GM18505 (cell line): ENCODE data around the gene OSR1.

Experiments used
- ATAC-seq: cut with Tn5 transposase; IDR thresholded peaks from one replicate; pipeline ENCODE4 v1.9.1; 2021; ENCODE audit not compliant: unreplicated experiment
- POLR2A ChIP-seq: IDR thresholded peaks from 4 replicates; pipeline ENCODE4 v1.6.1; 2011; ENCODE audit warnings: borderline replicate concordance; ENCODE audit not compliant: insufficient read depth, insufficient read length; ENCODE audit errors: extremely low read depth

OSR1 gene

DNA sequence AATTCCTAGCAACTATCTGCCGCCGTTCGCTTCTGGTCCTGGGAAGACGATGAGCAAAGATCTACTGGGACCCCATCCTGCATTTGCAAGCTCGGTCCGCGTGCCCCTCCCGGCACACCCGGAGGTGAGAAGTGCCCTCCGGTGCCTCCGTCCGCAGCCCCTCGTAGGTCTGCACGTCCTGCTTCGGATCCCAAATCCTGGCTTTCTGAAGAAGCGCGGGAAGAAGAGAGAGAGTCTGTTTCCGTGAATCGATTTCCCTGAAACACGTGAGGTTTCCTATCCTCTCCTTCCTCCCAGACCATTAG is 5.0 kb upstream of the OSR1 start:
- no peak for TF ChIP-seq POLR2A
- no peak for ATAC-seq

DNA sequence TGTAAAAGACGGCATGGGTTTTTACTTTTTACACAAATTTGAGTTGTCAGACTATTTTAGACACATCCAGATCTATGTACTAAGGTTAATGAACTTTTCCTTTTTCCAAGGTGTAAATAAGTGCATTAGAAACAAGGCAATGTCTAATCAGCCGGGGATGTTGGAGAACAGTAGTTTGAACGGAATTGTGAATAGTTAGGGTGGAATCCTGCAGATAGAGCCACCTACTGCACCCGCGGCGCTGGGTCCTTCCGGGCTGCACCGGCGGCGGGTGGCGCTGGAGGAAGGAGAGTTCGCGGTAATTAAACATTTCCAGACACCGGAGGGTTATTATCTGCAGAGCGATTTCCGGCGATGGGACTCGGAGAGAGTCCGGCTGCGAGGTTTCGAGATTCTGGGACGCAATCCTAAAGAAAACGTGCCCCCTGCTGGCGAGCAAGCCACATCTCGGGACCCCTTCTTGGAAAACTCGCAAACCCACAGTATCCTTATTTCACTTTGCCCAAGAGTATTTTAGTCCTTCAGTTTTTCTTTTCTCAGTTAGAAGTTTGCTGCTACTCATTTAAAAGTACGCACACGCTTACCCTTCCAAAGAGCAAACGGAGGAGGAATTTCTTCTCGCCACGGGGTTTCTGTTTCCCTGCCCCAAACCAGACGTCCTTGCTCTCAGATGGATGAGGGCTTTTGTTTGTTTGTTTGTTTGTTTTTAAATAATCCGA is 4.5 kb upstream of the OSR1 start:
- peak; percentile 46 for ATAC-seq
- TF ChIP-seq POLR2A = no peak

DNA sequence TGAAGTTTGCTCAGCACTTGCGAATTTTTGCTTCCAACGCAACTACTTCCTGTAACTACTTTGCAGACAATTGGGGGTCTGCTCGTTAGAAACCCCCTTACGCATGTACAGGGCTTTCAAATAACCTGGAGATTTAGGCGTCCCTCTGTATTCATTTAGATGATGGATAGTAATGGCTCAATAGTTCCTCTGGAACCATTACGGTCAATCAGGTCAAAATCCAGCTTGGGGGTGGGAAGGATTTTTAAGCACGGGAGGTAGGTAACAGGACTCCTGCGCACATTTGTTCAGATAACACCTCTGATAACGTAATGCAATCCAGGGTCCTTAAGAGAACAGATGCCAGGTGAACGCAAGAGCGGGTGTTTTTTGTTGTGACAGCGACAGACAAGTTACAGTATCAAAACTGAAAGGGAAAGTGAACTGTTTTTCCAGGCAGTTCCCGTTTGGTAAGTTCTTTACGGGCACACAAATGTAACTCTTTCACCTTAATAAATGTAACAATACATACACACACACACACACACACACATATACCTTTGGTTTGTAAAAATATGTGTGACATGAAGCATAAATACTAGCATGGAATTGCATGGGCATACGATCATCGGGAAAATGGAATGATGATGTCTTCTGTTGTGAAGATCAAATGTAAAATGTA is 3.8 kb upstream of the OSR1 start:
- ATAC-seq = no peak
- no peak for TF ChIP-seq POLR2A

DNA sequence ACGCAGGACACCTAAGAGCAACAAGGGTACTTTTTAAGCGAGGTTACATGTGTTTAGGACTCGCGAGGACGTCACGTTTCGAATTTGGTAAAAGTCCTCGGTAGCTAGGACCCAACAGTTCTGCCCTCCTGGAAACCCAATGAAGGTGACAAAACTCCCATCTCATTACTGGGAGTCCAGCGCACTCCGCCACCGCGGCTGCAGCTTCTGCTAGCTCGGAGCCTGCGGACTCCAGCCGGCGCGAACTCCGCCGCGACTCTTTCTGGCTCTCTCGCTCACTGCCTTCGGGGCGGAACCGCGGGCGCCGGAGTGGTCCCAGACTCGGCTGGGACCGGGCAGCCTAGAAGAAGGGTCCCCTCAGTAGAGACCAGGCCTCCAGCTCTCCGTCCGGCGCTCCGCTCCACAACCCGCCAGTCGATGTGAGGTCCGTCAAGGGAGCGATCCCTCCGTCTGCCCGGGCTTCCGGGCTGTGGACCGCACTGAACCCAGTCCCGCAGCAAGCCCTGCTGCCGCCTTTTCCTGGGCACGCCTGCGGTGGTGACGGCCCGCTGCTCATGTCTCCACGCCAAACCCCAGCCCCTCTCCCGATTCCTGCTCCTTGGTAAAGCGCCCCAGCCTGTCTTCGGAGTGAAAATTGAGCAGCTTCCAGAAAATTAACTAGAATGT is 3.0 kb upstream of the OSR1 start:
- no peak for ATAC-seq
- no peak for TF ChIP-seq POLR2A

DNA sequence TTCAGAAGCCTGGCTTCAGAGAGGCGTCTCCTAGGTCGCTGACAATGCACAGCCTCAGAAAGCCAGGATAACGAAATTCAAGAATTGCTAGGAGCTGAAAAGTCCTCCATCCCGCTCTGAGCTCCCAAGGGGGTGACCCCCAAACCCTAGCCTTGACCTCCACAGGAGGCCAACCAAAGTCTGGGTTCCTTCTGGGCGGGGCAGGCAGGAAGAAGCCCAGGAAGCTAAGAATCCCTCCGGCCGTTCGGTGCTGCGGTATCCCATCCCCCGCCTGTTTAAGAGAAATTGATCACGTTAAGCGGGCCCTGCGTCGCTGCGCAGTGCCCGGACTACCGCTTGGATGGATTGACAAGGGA is 2.5 kb upstream of the OSR1 start:
- no peak for TF ChIP-seq POLR2A
- no peak for ATAC-seq

DNA sequence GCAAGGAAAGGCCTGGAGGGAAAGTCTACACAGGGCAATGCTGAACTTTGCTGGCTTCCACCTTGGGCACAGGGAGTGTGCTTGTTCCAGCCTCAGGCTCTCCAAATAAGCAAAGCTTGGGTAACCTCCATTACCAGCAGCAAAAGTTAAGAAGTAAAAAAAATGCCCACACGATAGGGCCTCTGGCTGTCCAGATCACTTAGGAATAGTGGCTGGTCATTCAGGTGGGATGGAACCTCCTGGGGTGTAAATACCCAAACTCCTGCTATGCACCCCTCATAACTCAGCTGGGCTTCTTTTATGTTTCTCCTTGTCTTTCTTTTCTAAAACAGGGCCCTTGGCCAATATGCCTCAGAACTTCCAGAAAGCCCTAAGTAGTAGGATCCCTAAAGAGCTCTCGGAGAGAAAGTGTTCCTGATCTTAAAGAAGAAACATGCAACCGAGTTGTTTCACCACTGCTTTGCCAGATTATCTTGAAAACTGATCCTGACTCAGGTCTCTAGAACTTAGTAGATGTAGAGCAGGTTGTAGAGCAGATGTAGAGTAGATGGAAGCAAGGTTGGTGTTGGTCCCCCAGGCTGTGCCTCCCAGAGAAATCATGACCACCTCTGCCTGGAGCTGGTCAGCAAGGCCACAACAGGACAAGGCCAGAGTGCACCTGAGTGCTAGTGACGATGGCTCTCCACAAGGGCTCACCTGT is 2.0 kb upstream of the OSR1 start:
- no peak for ATAC-seq

GRCh38 chr2:19359456-19359855 is 1.0 kb upstream of the OSR1 start:
- ATAC-seq = no peak
- no peak for TF ChIP-seq POLR2A

More for the DNA sequence above, 2.0 kb upstream of the OSR1 start:
- TF ChIP-seq POLR2A = no peak

DNA sequence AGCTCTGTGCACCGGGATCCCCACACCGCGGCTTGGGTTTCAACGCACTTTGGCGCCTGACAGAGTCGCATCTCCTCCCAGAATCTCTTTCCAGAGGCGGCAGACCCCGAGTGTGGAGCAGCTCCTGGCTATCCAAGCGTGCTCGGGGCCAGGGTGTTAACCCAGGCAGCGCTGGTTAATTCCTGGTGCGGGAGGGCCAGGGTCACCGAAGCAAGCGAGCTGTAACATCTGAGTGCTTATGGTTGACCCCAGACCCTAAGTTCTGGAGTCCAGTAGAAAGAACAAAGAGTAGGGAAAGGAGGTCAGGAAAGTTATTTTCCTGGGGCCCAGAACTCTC is 566 bp upstream of the OSR1 start:
- no peak for ATAC-seq
- TF ChIP-seq POLR2A = no peak

GRCh38 chr2:19357402-19358241 is 801 bp downstream of the OSR1 start:
- no peak for TF ChIP-seq POLR2A
- ATAC-seq = no peak

- TF ChIP-seq POLR2A = no peak
Measured at GRCh38 chr2:19356545-19357401, 1.6 kb downstream of the OSR1 start.

GRCh38 chr2:19355931-19356544 is 2.4 kb downstream of the OSR1 start:
- ATAC-seq = no peak
- no peak for TF ChIP-seq POLR2A

More at GRCh38 chr2:19356545-19357401, 1.6 kb downstream of the OSR1 start:
- no peak for ATAC-seq

DNA sequence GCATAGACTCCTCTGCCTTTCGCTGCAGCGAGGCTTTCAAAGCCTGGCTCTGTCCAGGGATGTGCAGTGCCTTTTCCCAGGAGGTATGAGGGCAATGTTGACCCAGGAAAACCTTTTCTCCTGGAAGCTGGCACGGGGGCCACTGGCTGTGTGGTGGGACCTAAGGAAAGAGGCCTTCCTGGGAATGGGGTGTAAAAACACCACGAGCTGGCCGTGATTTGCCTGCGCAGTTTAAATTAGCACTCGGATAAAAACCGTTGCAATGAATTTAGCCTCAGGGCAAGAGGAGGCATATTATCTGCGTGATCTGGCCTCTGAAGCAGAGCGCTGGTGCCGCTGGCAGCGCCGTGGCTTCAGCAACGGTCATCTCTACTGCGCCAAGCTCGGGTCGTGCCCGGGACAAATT is 3.0 kb downstream of the OSR1 start:
- no peak for TF ChIP-seq POLR2A
- no peak for ATAC-seq
